HG03175 (cell line): Measurements from ENCODE around the gene AP3S1.

Source experiments
- ATAC-seq: cut with Tn5 transposase; IDR thresholded peaks from one replicate; pipeline ENCODE4 v1.9.1; 2021; ENCODE audit warnings: mild to moderate bottlenecking, moderate library complexity; ENCODE audit not compliant: unreplicated experiment

The AP3S1 gene

DNA sequence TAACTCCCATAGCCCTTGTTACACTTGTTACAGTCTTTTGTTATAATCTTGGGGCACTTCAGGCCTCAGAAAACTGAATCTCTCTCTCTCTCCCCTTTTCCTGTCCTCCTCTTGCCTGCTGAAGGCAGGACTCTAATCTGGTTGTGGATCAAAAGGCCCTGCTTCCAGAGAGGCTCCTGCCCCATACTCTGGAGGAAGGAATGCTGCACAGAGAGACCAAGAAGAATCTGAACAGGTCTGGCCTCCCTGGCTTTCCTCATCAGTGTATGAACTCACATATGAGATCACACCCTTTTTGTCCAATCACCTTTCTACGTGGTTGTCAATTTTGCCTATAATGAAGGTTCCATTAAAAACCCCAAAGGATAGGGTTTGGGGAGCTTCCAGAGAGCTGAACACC lies 94.3 kb downstream of the AP3S1 start:
- no peak for ATAC-seq

DNA sequence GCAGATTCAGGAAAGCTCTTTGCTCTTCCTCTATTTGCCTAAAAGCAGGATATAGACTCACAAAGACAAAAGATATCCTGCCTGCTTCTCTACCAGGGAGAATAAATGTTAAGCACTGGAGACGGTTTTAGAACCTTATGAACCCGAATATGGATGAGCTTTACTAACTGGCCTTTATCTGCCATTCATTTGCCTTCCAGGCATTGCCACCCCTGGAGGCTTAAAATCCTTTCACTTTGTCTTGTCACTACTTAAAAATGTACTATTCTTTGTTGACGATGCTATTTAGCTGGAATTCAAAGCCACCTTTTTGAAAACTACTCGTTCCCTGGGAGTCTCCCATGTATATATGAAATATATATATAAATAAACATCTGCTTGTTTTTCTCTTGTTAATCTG lies 97.3 kb downstream of the AP3S1 start:
- ATAC-seq: no peak

DNA sequence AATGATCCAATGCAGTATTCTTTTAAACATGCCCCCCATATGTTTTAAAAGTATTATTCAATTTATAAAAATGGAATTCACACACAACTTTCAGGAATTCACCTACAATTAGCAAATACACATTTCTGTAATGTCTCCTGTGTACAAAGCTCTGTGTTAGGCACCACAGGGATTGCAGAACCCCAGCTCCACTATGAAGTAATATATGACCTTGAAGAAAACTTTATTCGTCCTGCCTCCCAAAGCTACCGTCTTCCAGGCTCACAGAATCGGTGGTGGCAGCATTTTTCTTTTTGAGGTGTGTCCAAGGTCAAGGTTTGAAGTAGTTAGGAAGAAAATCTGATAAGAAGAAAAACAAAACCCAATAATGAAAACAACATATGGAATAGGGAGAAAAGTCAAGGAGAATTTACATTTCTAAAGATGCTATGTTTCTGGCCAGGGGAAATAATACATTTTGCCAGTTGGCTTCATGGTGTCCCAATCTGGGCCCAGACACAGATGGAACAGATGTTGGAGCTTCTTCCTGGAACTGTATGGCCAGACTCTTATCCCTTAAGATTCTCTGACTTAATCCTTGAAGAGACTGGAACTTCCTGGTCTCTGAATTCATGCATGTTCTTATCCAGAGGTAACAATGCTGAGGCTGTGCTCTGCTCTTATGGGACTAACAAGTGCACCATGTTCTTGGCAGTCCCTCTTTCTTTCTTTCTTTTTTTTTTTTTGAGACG lies 98.5 kb downstream of the AP3S1 start:
- ATAC-seq: no peak

DNA sequence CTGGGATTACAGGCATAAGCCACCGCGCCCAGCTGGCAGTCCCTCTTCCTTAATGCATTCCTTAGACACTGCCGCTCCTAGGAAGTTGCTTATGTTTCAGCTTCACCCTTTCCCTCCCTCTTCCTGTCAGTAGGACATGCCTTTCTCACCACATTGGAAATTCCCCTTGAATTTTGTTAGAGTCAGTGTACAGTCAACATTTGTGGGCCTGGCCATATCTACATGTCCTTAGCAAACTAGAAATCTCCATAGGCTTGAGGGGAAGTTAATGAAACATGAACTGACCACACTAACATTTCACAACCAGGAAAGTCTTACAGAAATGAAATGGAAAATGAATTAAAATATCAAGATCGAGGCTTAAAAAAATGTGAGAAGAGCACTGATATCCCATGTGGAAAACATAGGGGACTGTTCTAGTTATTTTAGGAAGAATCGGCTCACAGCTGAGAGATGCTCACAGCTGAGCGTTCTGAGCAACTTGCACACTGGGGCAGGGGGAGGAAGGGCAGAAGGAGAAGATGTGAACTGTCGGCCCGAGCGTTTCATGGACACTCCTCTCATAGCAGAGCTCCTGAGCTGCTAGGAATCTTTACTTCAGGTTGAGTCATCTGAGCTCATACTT lies 99.4 kb downstream of the AP3S1 start:
- ATAC-seq: no peak

DNA sequence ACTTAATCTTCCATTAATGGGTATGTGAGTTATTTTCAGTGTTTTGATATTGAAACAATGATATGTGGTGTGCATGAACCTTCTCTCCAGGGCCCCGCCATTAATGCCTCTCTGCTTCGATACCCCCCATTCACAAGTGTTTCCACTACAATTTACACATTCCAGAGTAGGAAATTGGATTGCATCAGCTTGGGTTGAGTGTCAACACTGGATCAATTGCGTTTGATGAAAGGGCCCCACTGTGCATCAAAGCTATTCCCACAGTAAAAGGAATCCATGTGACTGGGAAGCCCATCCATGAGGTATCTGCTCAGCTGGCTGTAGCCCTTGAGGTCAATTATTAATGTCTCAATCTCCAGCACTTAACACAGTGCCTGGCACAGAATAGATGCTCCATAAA lies 102.8 kb downstream of the AP3S1 start:
- no peak for ATAC-seq

DNA sequence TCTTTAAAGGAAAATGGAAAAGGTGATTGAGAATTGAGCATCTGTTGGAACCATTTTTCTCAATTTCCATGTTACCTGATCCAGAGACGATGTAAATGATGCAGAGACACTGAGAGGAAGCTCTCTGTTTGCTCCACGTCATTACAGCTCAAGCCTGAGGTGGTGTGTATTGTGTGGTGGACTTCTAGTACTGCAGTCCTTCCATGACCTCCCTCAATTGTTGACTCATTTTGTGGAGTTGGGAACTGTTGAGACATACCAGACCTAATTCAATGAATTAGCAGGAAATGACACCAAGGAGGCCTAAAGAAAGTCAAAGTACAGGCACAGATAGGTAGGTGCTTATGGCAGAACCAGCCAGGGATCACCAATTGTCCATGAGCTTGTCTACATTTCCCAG lies 104.9 kb downstream of the AP3S1 start:
- no peak for ATAC-seq

DNA sequence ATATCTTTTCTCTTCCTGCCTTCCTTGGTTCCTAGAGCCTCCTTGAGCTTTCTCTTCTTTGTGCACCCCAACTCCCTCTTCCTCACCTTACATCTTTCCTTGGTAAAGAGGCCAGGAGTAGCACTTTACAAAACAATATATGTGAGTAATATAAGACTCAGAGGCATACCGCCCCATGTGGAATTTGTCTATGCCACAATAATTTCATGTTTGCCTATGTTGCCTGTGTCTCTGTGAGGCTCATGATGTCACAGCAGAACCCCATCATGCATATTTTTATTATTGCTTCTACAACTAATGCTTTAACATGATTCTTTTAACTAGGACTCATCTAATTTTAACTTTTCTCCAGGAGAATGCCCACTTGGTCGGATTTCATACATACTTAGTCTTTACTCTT lies 105.5 kb downstream of the AP3S1 start:
- no peak for ATAC-seq

DNA sequence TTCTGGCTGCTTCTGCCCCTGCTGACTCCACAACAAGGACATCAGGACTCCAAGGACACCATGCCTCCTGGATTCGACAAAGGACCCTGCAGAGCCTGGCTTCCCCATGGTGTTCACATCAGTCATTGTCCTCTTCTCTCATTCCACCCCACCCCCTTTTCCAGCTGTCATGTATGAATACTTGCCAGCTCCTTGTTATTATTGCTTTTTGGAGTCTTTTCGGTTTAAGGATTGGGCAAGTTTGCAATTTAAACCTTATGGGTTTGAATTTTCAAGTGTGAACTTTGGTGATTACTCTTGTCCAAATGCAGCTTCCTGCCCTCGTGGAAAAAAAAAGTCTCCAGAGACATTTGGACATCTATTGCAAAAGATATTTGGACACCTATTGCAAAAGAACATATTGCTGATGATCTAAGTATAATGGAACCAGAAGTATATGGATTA lies 106.4 kb downstream of the AP3S1 start:
- no peak for ATAC-seq

DNA sequence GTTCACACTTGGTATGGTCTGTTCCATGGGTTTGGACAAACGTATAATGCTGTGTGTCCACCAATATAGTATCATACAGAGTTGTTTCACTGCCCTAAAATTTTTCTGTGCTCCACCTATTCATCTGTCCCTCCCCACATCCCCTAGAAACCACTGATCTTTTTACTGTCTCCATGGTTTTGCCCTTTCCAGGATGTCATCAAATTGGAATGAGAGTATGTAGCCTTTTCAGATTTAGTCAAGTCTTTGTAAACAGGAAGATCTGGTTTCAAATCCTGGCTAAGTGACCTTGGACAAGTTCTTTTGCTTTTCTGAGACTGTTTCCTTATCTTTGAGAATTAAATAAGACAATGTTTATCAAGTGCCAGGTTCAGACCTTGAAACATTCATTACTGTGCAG lies 107.4 kb downstream of the AP3S1 start:
- ATAC-seq: no peak

DNA sequence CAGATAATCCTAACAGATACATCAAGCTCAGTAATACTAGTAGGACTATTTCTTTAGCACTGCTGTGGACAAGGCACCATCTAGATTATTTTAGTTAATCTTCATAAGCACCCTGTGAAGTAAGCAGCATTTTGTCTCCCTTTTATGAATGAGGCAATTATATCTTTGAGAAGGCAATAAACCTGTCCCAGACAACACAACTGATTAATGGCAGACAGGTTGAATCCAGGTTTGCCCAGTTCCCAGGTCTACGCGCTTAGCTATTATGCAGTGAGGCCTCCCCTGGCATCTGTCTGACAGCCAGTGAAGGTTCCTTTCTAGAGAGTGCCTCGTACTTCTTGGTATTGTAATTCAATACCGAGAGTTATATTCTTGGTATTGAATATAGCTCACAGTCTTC lies 110.9 kb downstream of the AP3S1 start:
- ATAC-seq: no peak

DNA sequence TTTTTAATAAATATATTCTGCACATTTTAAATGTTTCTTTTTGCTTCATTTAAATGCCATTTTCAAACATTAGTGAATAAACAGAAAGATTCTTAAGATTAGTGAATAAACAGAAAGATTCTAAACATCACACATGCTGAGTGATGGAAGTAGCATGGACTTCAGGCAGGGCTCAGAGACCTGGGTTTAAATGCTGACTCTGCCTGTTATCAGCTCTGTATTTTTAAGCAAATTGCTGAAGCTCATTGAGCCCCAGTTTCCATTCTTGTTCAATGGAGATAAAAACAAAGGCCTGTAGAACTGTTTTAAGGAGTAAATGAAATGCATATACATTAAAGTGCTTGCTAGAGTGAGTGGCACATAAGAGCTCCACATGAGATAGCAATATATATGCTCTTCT lies 112.4 kb downstream of the AP3S1 start:
- ATAC-seq: no peak

DNA sequence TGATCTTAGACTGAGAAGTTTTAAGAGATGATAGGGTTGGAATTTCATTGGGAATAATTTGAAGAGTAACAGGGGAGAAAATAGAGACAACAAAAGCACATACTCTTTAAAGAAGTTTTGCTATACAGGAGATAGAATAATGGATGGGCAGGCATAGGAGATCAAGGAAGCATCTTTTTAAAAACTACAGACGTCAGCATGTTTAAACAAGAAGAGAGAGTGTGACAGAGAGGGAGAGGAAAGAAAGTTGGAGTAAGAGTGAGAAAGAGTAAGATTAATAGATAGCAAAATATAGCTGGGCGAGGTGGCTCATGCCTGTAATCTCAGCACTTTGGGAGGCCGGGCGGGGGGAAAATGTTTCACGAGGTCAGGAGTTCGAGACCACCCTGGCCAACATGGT lies 115.2 kb downstream of the AP3S1 start:
- no peak for ATAC-seq

DNA sequence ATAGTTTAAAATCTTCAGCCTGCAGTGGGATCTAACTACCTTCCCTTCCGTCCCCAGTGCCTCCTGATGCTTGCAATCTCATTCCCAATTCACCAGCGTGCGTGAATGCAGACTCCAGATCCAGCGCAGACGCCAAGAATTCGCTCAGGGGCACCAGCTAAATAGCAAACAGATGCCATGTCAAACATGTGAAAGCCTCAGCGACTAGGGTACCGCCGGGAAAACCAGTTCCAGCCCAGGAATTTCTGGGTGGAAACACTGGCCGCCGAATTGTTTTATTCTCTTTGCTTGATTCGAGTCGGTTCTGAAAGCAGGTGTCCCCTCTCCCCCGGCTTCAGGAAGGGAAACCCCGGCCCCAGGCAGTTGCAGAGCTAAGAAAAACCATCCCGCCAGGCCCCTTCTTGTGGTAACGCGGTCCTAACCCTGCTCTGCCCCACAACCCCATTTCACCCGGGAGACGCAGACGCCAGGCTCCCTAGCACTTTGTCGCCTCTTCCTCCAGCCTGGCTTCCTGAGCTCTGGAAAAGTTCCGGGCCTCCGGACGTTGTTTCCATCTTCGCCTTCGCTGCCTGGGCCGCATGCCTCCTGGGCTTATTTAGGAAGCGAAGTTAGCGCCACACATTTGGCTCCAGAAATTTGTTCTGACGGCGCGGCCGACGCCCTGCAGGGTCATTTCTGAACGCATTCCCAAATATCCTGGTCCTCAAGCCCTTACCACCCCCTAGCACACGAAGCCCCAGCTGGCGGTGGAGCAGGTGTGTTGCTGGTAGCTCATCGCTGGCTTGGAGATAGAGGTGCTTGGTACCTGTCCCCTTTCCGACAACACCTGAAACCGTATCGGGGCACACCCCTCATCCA lies 119.9 kb downstream of the AP3S1 start:
- ATAC-seq: no peak

DNA sequence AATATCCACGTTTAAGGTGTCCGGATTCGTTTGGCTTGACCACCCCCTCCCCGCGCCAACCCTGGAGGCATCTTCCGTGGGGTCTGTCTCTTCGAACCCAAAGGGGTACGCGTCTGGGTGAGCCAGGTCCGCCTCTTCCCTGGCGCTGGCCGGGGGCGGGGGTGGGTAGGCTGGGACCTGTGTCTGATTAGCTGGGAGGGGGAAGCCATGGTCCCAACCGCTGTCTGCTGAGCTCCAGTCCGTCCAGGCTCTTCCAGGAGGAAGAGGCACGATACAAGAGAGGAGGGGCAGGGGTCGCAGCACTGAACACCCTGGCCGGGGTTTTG lies 120.5 kb downstream of the AP3S1 start, which contains the start of gene LVRN:
Gene LVRN (plus strand): TSS at position 237 of the 326 bp plus-strand sequence. CDS start 143 bp downstream, outside the sequence.
- no peak for ATAC-seq

DNA sequence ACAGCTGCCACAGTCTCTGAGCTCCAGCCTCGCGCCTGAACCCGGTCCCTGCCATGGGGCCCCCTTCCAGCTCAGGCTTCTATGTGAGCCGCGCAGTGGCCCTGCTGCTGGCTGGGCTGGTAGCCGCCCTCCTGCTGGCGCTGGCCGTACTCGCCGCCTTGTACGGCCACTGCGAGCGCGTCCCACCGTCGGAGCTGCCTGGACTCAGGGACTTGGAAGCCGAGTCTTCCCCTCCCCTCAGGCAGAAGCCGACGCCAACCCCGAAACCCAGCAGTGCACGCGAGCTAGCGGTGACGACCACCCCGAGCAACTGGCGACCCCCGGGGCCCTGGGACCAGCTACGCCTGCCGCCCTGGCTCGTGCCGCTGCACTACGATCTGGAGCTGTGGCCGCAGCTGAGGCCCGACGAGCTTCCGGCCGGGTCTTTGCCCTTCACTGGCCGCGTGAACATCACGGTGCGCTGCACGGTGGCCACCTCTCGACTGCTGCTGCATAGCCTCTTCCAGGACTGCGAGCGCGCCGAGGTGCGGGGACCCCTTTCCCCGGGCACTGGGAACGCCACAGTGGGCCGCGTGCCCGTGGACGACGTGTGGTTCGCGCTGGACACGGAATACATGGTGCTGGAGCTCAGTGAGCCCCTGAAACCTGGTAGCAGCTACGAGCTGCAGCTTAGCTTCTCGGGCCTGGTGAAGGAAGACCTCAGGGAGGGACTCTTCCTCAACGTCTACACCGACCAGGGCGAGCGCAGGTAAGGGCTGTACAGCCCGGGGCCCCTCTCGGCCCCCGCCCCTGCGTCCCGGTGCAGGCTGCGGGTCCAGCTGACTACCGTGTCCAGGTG lies 121.0 kb downstream of the AP3S1 start:
- no peak for ATAC-seq

DNA sequence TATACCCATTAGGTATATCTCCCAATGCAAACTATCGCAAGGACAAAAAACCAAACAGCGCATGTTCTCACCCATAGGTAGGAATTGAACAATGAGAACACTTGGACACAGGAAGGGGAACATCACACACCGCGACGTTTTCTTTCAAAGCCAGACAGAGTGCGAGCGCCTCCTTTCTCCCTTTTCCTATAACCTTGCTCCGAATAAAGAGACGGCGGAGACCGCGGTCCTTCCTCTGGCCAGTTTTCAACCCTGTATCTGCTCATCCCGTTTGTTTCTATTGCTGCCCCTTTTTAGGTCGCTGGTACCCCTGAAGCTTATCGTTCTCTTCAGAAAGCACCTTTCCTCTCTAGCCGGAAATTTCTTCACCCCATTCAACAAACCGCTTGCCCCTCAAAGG lies 121.8 kb downstream of the AP3S1 start:
- ATAC-seq: no peak
